H9 (cell line): ENCODE measurements around the gene PRDM8. TPM values are rescaled to one million over a fixed set of nuclear protein-coding genes. Genes with fewer than 3 reads are reported as not detected.

Experiments
- DNase-seq: peaks from one replicate; pipeline ENCODE4 v3.0.0-alpha.2; 2017
- H2AFZ ChIP-seq: one replicate; pipeline ENCODE4 v1.6.1; 2013; ENCODE audit warnings: mild to moderate bottlenecking, low read length, control low read depth, moderate library complexity
- H2AK5ac ChIP-seq: 2 replicates; pipeline ENCODE4 v1.6.1; 2013; ENCODE audit warnings: low read length, control low read depth, mixed read lengths; ENCODE audit not compliant: insufficient read length
- H2BK120ac ChIP-seq: one replicate; pipeline ENCODE4 v1.6.1; 2013; ENCODE audit warnings: low read depth, mild to moderate bottlenecking, low read length, control low read depth, inconsistent platforms; ENCODE audit not compliant: poor library complexity, severe bottlenecking
- H2BK12ac ChIP-seq: 2 replicates; pipeline ENCODE4 v1.6.1; 2013; ENCODE audit warnings: low read length, control low read depth, mixed read lengths, low read depth; ENCODE audit not compliant: insufficient read length
- H2BK15ac ChIP-seq: 2 replicates; pipeline ENCODE4 v1.6.1; 2013; ENCODE audit warnings: low read depth, low read length, control low read depth
- H2BK20ac ChIP-seq: one replicate; pipeline ENCODE4 v1.6.1; 2013; ENCODE audit warnings: low read depth, mild to moderate bottlenecking, low read length, control low read depth, inconsistent platforms; ENCODE audit not compliant: poor library complexity, severe bottlenecking
- H2BK5ac ChIP-seq: 2 replicates; pipeline ENCODE4 v1.6.1; 2013; ENCODE audit warnings: low read length, control low read depth, mixed read lengths; ENCODE audit not compliant: insufficient read length
- H3K14ac ChIP-seq: 2 replicates; pipeline ENCODE4 v1.6.1; 2013; ENCODE audit warnings: low read length, control low read depth; ENCODE audit not compliant: insufficient read depth
- H3K18ac ChIP-seq: 2 replicates; pipeline ENCODE4 v1.6.1; 2013; ENCODE audit warnings: low read depth, mild to moderate bottlenecking, mixed read lengths, low read length, control low read depth; ENCODE audit not compliant: insufficient read length
- H3K23ac ChIP-seq: 2 replicates; pipeline ENCODE4 v1.6.1; 2013; ENCODE audit warnings: low read length, control low read depth, mixed read lengths, low read depth; ENCODE audit not compliant: insufficient read length
- H3K23me2 ChIP-seq: 2 replicates; pipeline ENCODE4 v1.6.1; 2013; ENCODE audit warnings: low read depth, mild to moderate bottlenecking, mixed read lengths, low read length, control low read depth; ENCODE audit not compliant: insufficient read length, poor library complexity, severe bottlenecking
- H3K27ac ChIP-seq: 2 replicates; pipeline ENCODE4 v1.5.1; 2013; ENCODE audit warnings: low read length, control low read depth, mixed read lengths, low read depth; ENCODE audit not compliant: insufficient read length
- H3K27me3 ChIP-seq: 2 replicates; pipeline ENCODE4 v1.6.1; 2013; ENCODE audit warnings: low read length, control low read depth, inconsistent platforms; ENCODE audit not compliant: insufficient read depth
- H3K4ac ChIP-seq: 2 replicates; pipeline ENCODE4 v1.6.1; 2013; ENCODE audit warnings: low read depth, mild to moderate bottlenecking, control low read depth, inconsistent platforms, low read length, moderate library complexity
- H3K4me1 ChIP-seq: 2 replicates; pipeline ENCODE4 v1.6.1; 2013; ENCODE audit warnings: low read length, control low read depth, inconsistent platforms; ENCODE audit not compliant: insufficient read depth
- H3K4me2 ChIP-seq: 2 replicates; pipeline ENCODE4 v1.6.1; 2013; ENCODE audit warnings: low read length, control low read depth, mixed read lengths; ENCODE audit not compliant: insufficient read length, insufficient read depth
- H3K56ac ChIP-seq: 2 replicates; pipeline ENCODE4 v1.6.1; 2013; ENCODE audit warnings: low read depth, mild to moderate bottlenecking, mixed read lengths, low read length, control low read depth; ENCODE audit not compliant: insufficient read length
- H3K79me1 ChIP-seq: 2 replicates; pipeline ENCODE4 v1.6.1; 2013; ENCODE audit warnings: low read depth, mild to moderate bottlenecking, moderate library complexity, low read length, control low read depth, inconsistent platforms; ENCODE audit not compliant: insufficient read depth, poor library complexity, severe bottlenecking
- H3K79me2 ChIP-seq: 2 replicates; pipeline ENCODE4 v1.6.1; 2013; ENCODE audit warnings: low read length, control low read depth, inconsistent platforms; ENCODE audit not compliant: insufficient read depth
- H3K9ac ChIP-seq: 2 replicates; pipeline ENCODE4 v1.6.1; 2013; ENCODE audit warnings: low read length, control low read depth, mixed read lengths; ENCODE audit not compliant: insufficient read length; ENCODE audit errors: extremely low read depth
- H3K9me3 ChIP-seq: one replicate; pipeline ENCODE4 v1.6.1; 2013; ENCODE audit warnings: low read depth, low read length, inconsistent platforms; ENCODE audit not compliant: control insufficient read depth
- H3T11ph ChIP-seq: one replicate; pipeline ENCODE4 v1.6.1; 2013; ENCODE audit warnings: mild to moderate bottlenecking, low read length, control low read depth, inconsistent platforms
- H4K20me1 ChIP-seq: one replicate; pipeline ENCODE4 v1.6.1; 2013; ENCODE audit not compliant: control insufficient read depth, insufficient read length, insufficient read depth
- H4K5ac ChIP-seq: 2 replicates; pipeline ENCODE4 v1.6.1; 2013; ENCODE audit warnings: low read depth, mild to moderate bottlenecking, mixed read lengths, low read length, control low read depth; ENCODE audit not compliant: insufficient read length
- H4K8ac ChIP-seq: replicated peaks from 2 replicates; pipeline ENCODE4 v1.6.1; 2013; ENCODE audit warnings: low read length, control low read depth, mixed read lengths, low read depth; ENCODE audit not compliant: insufficient read length
- H4K91ac ChIP-seq: 2 replicates; pipeline ENCODE4 v1.6.1; 2013; ENCODE audit warnings: low read depth, mild to moderate bottlenecking, moderate library complexity, mixed read lengths, low read length, control low read depth; ENCODE audit not compliant: insufficient read length
- H3K27ac Mint-ChIP-seq, 3 experiments: 2 replicates in 2 of 3; 3 replicates in 1 of 3; pipeline ENCODE4 v1.8.0; 2020 to 2021; ENCODE audit warnings: mixed read lengths in 3 of 3, mild to moderate bottlenecking in 1 of 3, moderate library complexity in 1 of 3
- H3K27me3 Mint-ChIP-seq: 2 replicates; pipeline ENCODE4 v1.8.0; 2021; ENCODE audit warnings: low read depth, mild to moderate bottlenecking, moderate library complexity, mixed read lengths
- H3K36me3 Mint-ChIP-seq, 3 experiments: 2 replicates in 2 of 3; 3 replicates in 1 of 3; pipeline ENCODE4 v1.8.0; 2020 to 2021; ENCODE audit warnings: low read depth in 3 of 3, mixed read lengths in 3 of 3; ENCODE audit not compliant: insufficient read depth in 1 of 3
- H3K4me1 Mint-ChIP-seq, 2 experiments: 2 replicates each; pipeline ENCODE4 v1.8.0; 2020; ENCODE audit warnings: mixed read lengths in 2 of 2
- H3K4me3 Mint-ChIP-seq, 2 experiments: 2 replicates in 1 of 2; 3 replicates in 1 of 2; pipeline ENCODE4 v1.8.0; 2020 to 2021; ENCODE audit warnings: mild to moderate bottlenecking in 2 of 2, mixed read lengths in 2 of 2, moderate library complexity in 1 of 2
- H3K9me3 Mint-ChIP-seq, 2 experiments: 2 replicates in 1 of 2; 3 replicates in 1 of 2; pipeline ENCODE4 v1.8.0; 2020; ENCODE audit warnings: mild to moderate bottlenecking in 2 of 2, mixed read lengths in 2 of 2, moderate library complexity in 1 of 2
- CTCF ChIP-seq: fragments of 200-600 bp; sonication (generic); conservative IDR thresholded peaks from 3 replicates; pipeline ENCODE4 v1.8.0; 2021; ENCODE audit warnings: antibody characterized with exemption, mild to moderate bottlenecking
- total RNA-seq: library from RNA; stranded (reverse); gene quantifications from 2 replicates; pipeline ENCODE4 v1.2.1, GENCODE V29; 2021

Gene PRDM8
- total RNA-seq, 1 experiment from 2014 or later, result not detected

GRCh38 chr4:80173401-80173800 is 23.9 kb upstream of the PRDM8 start:
- H3K9ac ChIP-seq, result no peak overlapping the region
- H3K4ac ChIP-seq, result no peak overlapping the region
- H3T11ph ChIP-seq, result no peak overlapping the region
- H3K27me3 ChIP-seq, result peaks cover 2% of the 10 kb centered on the region; the same call in 1 of the 2 replicates
- H3K9me3 Mint-ChIP-seq, result no peaks in the 10 kb centered on the region
- no peak overlapping the region for H3K14ac ChIP-seq
- no peak overlapping the region for H3K18ac ChIP-seq
- no peak for DNase-seq
- H3K4me1 Mint-ChIP-seq, result peaks cover 0 to 4% of the 10 kb centered on the region in 2 experiments; a peak in 1 of 4 replicates
- H2AFZ ChIP-seq, result no peak overlapping the region
- H4K8ac ChIP-seq, result no peak overlapping the region
- no peaks in the 10 kb centered on the region for H4K20me1 ChIP-seq
- H3K23ac ChIP-seq, result no peak overlapping the region
- no peaks in the 10 kb centered on the region for H3K36me3 Mint-ChIP-seq
- TF ChIP-seq CTCF, result no peak
- no peak overlapping the region for H2BK20ac ChIP-seq
- H2BK120ac ChIP-seq, result no peak overlapping the region
- H3K27ac Mint-ChIP-seq, result no peak overlapping the region
- no peaks in the 10 kb centered on the region for H3K23me2 ChIP-seq
- H4K5ac ChIP-seq, result no peak overlapping the region
- no peak overlapping the region for H3K4me2 ChIP-seq
- no peaks in the 10 kb centered on the region for H3K4me1 ChIP-seq
- no peak overlapping the region for H4K91ac ChIP-seq
- no peak overlapping the region for H3K4me3 Mint-ChIP-seq
- H2AK5ac ChIP-seq, result no peak overlapping the region
- H3K27ac ChIP-seq, result no peak overlapping the region
- no peak overlapping the region for H3K56ac ChIP-seq
- peaks cover 14% of the 10 kb centered on the region for H3K27me3 Mint-ChIP-seq
- H2BK15ac ChIP-seq, result no peak overlapping the region
- H3K9me3 ChIP-seq, result no peaks in the 10 kb centered on the region
- H2BK12ac ChIP-seq, result no peak overlapping the region
- no peaks in the 10 kb centered on the region for H3K79me2 ChIP-seq
- no peak overlapping the region for H2BK5ac ChIP-seq
- H3K79me1 ChIP-seq, result no peaks in the 10 kb centered on the region
